CD4-positive, CD25-positive, alpha-beta regulatory T cell (primary cell): ENCODE data around the gene RASSF1. TPM values are rescaled to one million over a fixed set of nuclear protein-coding genes. Genes with fewer than 3 reads are reported as not detected.

Experiments used
- ATAC-seq, 2 donors: fragments of 150-1000 bp; cut with Tn5 transposase; one replicate each; pipeline ENCODE4 v1.10.0; 2021; ENCODE audit warnings: low read depth in 2 of 2, moderate number of reproducible peaks in 2 of 2, moderate library complexity in 1 of 2
- DNase-seq, 3 donors: peaks; one replicate each; pipeline versions ENCODE4 v3.0.0 to v3.0.0-alpha.2; 2012 to 2022; ENCODE audit warnings: mixed read lengths in 1 of 3
- H3K27ac ChIP-seq: one replicate; pipeline ENCODE4 v1.7.0; 2013; ENCODE audit warnings: mild to moderate bottlenecking, low read length; ENCODE audit not compliant: insufficient read depth, poor library complexity, severe bottlenecking
- H3K27me3 ChIP-seq: one replicate; pipeline ENCODE4 v1.7.0; 2013; ENCODE audit warnings: low read length; ENCODE audit not compliant: control insufficient read depth, insufficient read depth
- H3K36me3 ChIP-seq: one replicate; pipeline ENCODE4 v1.7.0; 2013; ENCODE audit warnings: mild to moderate bottlenecking, low read length, moderate library complexity; ENCODE audit not compliant: control insufficient read depth, insufficient read depth
- H3K4me1 ChIP-seq: 2 replicates; pipeline ENCODE4 v1.7.0; 2013; ENCODE audit warnings: mild to moderate bottlenecking, low read length; ENCODE audit not compliant: insufficient read depth, control insufficient read depth, poor library complexity, severe bottlenecking
- H3K4me3 ChIP-seq: one replicate; pipeline ENCODE4 v1.7.0; 2013; ENCODE audit warnings: low read depth, mild to moderate bottlenecking, low read length, moderate library complexity
- H3K9me3 ChIP-seq, 2 experiments: 1 replicate in 1 of 2; 2 replicates in 1 of 2; pipeline ENCODE4 v1.7.0; 2013; ENCODE audit warnings: low read length in 2 of 2, mild to moderate bottlenecking in 1 of 2, moderate library complexity in 1 of 2; ENCODE audit not compliant: control insufficient read depth in 2 of 2
- H3K27ac Mint-ChIP-seq, 3 donors: one replicate each; pipeline ENCODE4 v1.8.0; 2020 to 2022; ENCODE audit warnings: mild to moderate bottlenecking in 3 of 3, mixed read lengths in 3 of 3, moderate library complexity in 2 of 3
- H3K27me3 Mint-ChIP-seq: one replicate; pipeline ENCODE4 v1.8.0; 2022; ENCODE audit warnings: mild to moderate bottlenecking, mixed read lengths
- H3K36me3 Mint-ChIP-seq: one replicate; pipeline ENCODE4 v1.8.0; 2020; ENCODE audit warnings: mixed read lengths
- H3K4me1 Mint-ChIP-seq, 4 donors: one replicate each; pipeline ENCODE4 v1.8.0; 2020 to 2022; ENCODE audit warnings: mixed read lengths in 4 of 4, mild to moderate bottlenecking in 1 of 4
- H3K4me3 Mint-ChIP-seq, 4 donors: one replicate each; pipeline ENCODE4 v1.8.0; 2020 to 2022; ENCODE audit warnings: mild to moderate bottlenecking in 4 of 4, mixed read lengths in 4 of 4, moderate library complexity in 3 of 4
- H3K9me3 Mint-ChIP-seq, 7 donors: one replicate each; pipeline ENCODE4 v1.8.0; 2020 to 2022; ENCODE audit warnings: mixed read lengths in 7 of 7, mild to moderate bottlenecking in 3 of 7, moderate library complexity in 2 of 7
- polyA plus RNA-seq, 4 donors: library from polyadenylated mRNA; unstranded; fragments of 300-500 nt; fragmentation: Illumina TruSeq; gene quantifications; one replicate each; pipeline ENCODE4 v1.2.3, GENCODE V29; 2021
- total RNA-seq: library from RNA; stranded (reverse); gene quantifications from one replicate; pipeline ENCODE4 v1.2.3, GENCODE V29; 2022

RASSF1 gene
- total and polyA plus RNA-seq, 5 donors from 2014 or later: 48.4 to 76.0 (median 57.1) TPM

GRCh38 chr3:50372349-50372748 lies 31.7 kb upstream of the RASSF1 start:
- ATAC-seq (no peak), DNase-seq (no peak)
- H3K9me3 ChIP-seq: no peaks in the 10 kb centered on the region
- no peak overlapping the region for H3K4me3 ChIP-seq
- peaks cover 0 to 22% (median under 1%) of the 10 kb centered on the region in 4 donors for H3K4me1 Mint-ChIP-seq
- H3K27ac Mint-ChIP-seq: no peak overlapping the region
- H3K36me3 ChIP-seq: no peaks in the 10 kb centered on the region
- no peak overlapping the region for H3K27ac ChIP-seq
- H3K4me3 Mint-ChIP-seq: no peak overlapping the region
- H3K4me1 ChIP-seq: peaks cover 7% of the 10 kb centered on the region
- H3K36me3 Mint-ChIP-seq: no peaks in the 10 kb centered on the region
- H3K27me3 ChIP-seq: no peaks in the 10 kb centered on the region
- peaks cover 0 to 4% (median 0%) of the 10 kb centered on the region in 7 donors for H3K9me3 Mint-ChIP-seq
- peaks cover 17% of the 10 kb centered on the region for H3K27me3 Mint-ChIP-seq

- Mint-ChIP-seq H3K9me3 (peaks cover 0 to 2% (median 0%) of the 10 kb centered on the region in 7 donors), H3K4me3 (no peak overlapping the region), H3K36me3 (no peaks in the 10 kb centered on the region), H3K27me3 (peaks cover 17% of the 10 kb centered on the region), H3K27ac (peak overlapping the region in 1 of 3 donors; percentile 54), H3K4me1 (peaks cover 0 to 33% (median 4%) of the 10 kb centered on the region in 4 donors)
- no peaks in the 10 kb centered on the region for H3K36me3 ChIP-seq
- H3K27me3 ChIP-seq: no peaks in the 10 kb centered on the region
- no peak for ATAC-seq
- peaks cover 19% of the 10 kb centered on the region for H3K4me1 ChIP-seq
- DNase-seq: no peak
- no peaks in the 10 kb centered on the region for H3K9me3 ChIP-seq
- no peak overlapping the region for H3K4me3 ChIP-seq
- H3K27ac ChIP-seq: no peak overlapping the region
Observed at GRCh38 chr3:50371133-50371685, 30.6 kb upstream of the RASSF1 start.

GRCh38 chr3:50370594-50370993 lies 30.0 kb upstream of the RASSF1 start:
- H3K9me3 ChIP-seq: no peaks in the 10 kb centered on the region
- H3K36me3 ChIP-seq: no peaks in the 10 kb centered on the region
- Mint-ChIP-seq H3K4me1 (peaks cover 0 to 39% (median 5%) of the 10 kb centered on the region in 4 donors), H3K27ac (peak overlapping the region in 1 of 3 donors; percentile 54), H3K36me3 (no peaks in the 10 kb centered on the region), H3K27me3 (peaks cover 17% of the 10 kb centered on the region), H3K4me3 (peak overlapping the region in 1 of 4 donors; percentile 87), H3K9me3 (peaks cover 0 to 2% (median 0%) of the 10 kb centered on the region in 7 donors)
- ATAC-seq (no peak), DNase-seq (no peak)
- H3K4me3 ChIP-seq: no peak overlapping the region
- H3K27me3 ChIP-seq: no peaks in the 10 kb centered on the region
- H3K27ac ChIP-seq: no peak overlapping the region
- peaks cover 25% of the 10 kb centered on the region for H3K4me1 ChIP-seq

- no peak for DNase-seq
- Mint-ChIP-seq H3K36me3 (no peaks in the 10 kb centered on the region), H3K4me1 (peaks cover 0 to 46% (median 5%) of the 10 kb centered on the region in 4 donors), H3K9me3 (peaks cover 0 to 2% (median 0%) of the 10 kb centered on the region in 7 donors), H3K27ac (no peak overlapping the region), H3K27me3 (peaks cover 17% of the 10 kb centered on the region), H3K4me3 (peak overlapping the region in 3 of 4 donors; percentile 4 to 86 (median 21))
- ATAC-seq: no peak
- no peaks in the 10 kb centered on the region for H3K9me3 ChIP-seq
- peaks cover 35% of the 10 kb centered on the region for H3K4me1 ChIP-seq
- no peak overlapping the region for H3K4me3 ChIP-seq
- no peaks in the 10 kb centered on the region for H3K36me3 ChIP-seq
- no peaks in the 10 kb centered on the region for H3K27me3 ChIP-seq
- no peak overlapping the region for H3K27ac ChIP-seq
Observed at GRCh38 chr3:50369012-50369670, 28.5 kb upstream of the RASSF1 start.

- Histone ChIP-seq H3K27ac (peak overlapping the region; percentile 85), H3K27me3 (no peaks in the 10 kb centered on the region), H3K4me3 (peak overlapping the region; percentile 77), H3K36me3 (no peaks in the 10 kb centered on the region), H3K9me3 (no peaks in the 10 kb centered on the region), H3K4me1 (peaks cover 34% of the 10 kb centered on the region)
- H3K27ac Mint-ChIP-seq: peak overlapping the region; percentile 60 to 98 (median 97)
- DNase-seq (no peak), ATAC-seq (no peak)
- H3K4me1 Mint-ChIP-seq: peaks cover 0 to 42% (median 5%) of the 10 kb centered on the region in 4 donors
- H3K27me3 Mint-ChIP-seq: no peaks in the 10 kb centered on the region
- no peaks in the 10 kb centered on the region for H3K36me3 Mint-ChIP-seq
- no peaks in the 10 kb centered on the region for H3K9me3 Mint-ChIP-seq
- H3K4me3 Mint-ChIP-seq: peak overlapping the region; percentile 91 to 98 (median 94)
Observed at GRCh38 chr3:50365842-50366220, 25.2 kb upstream of the RASSF1 start.

- Mint-ChIP-seq H3K36me3 (no peaks in the 10 kb centered on the region), H3K27ac (peak overlapping the region; percentile 60 to 98 (median 97)), H3K9me3 (no peaks in the 10 kb centered on the region), H3K4me3 (peak overlapping the region; percentile 91 to 98 (median 94)), H3K4me1 (peaks cover 0 to 44% (median 5%) of the 10 kb centered on the region in 4 donors), H3K27me3 (no peaks in the 10 kb centered on the region)
- Histone ChIP-seq H3K36me3 (no peaks in the 10 kb centered on the region), H3K4me1 (peaks cover 34% of the 10 kb centered on the region), H3K9me3 (no peaks in the 10 kb centered on the region), H3K27ac (peak overlapping the region; percentile 85), H3K4me3 (peak overlapping the region; percentile 77), H3K27me3 (no peaks in the 10 kb centered on the region)
- peak; percentile 97 to 98 for ATAC-seq
- peak; percentile 95 to 96 (median 95) for DNase-seq
Observed at GRCh38 chr3:50365080-50365841, 24.6 kb upstream of the RASSF1 start.

- Histone ChIP-seq H3K9me3 (no peaks in the 10 kb centered on the region), H3K36me3 (no peaks in the 10 kb centered on the region), H3K4me1 (peaks cover 35% of the 10 kb centered on the region), H3K4me3 (no peak overlapping the region), H3K27me3 (no peaks in the 10 kb centered on the region), H3K27ac (no peak overlapping the region)
- Mint-ChIP-seq H3K27ac (no peak overlapping the region), H3K4me1 (peaks cover 0 to 50% (median 5%) of the 10 kb centered on the region in 4 donors), H3K27me3 (no peaks in the 10 kb centered on the region), H3K4me3 (peak overlapping the region; percentile 71 to 98 (median 92)), H3K36me3 (no peaks in the 10 kb centered on the region), H3K9me3 (no peaks in the 10 kb centered on the region)
- DNase-seq (no peak), ATAC-seq (no peak)
Observed at GRCh38 chr3:50364573-50365079, 24.0 kb upstream of the RASSF1 start.
